GM15510 (cell line): ENCODE results near the gene UBE2H.

ENCODE experiments used
- POLR2A ChIP-seq: IDR thresholded peaks from 3 replicates; pipeline ENCODE4 v1.6.1; 2011; ENCODE audit warnings: borderline replicate concordance; ENCODE audit not compliant: insufficient read length; ENCODE audit errors: extremely low read depth

Gene UBE2H

GRCh38 chr7:129799350-129799955 is 153.3 kb downstream of the UBE2H start:
- no peak for TF ChIP-seq POLR2A

- TF ChIP-seq POLR2A: no peak
Observed at GRCh38 chr7:129798616-129799349, 154.0 kb downstream of the UBE2H start.

GRCh38 chr7:129797214-129797789 is 155.5 kb downstream of the UBE2H start:
- TF ChIP-seq POLR2A: no peak

GRCh38 chr7:129796186-129796775 is 156.5 kb downstream of the UBE2H start:
- TF ChIP-seq POLR2A: no peak

- no peak for TF ChIP-seq POLR2A
Observed at GRCh38 chr7:129793506-129794310, 159.1 kb downstream of the UBE2H start.

- TF ChIP-seq POLR2A: no peak
Observed at GRCh38 chr7:129792721-129793120, 160.0 kb downstream of the UBE2H start.

GRCh38 chr7:129790136-129790535 is 162.6 kb downstream of the UBE2H start:
- no peak for TF ChIP-seq POLR2A

GRCh38 chr7:129789652-129790051 is 163.1 kb downstream of the UBE2H start:
- no peak for TF ChIP-seq POLR2A

GRCh38 chr7:129789000-129789399 is 163.8 kb downstream of the UBE2H start:
- no peak for TF ChIP-seq POLR2A

- TF ChIP-seq POLR2A: no peak
Observed at GRCh38 chr7:129786825-129787563, 165.8 kb downstream of the UBE2H start.

- no peak for TF ChIP-seq POLR2A
Observed at GRCh38 chr7:129785685-129786514, 166.9 kb downstream of the UBE2H start.

GRCh38 chr7:129784783-129785684 is 167.7 kb downstream of the UBE2H start:
- no peak for TF ChIP-seq POLR2A

GRCh38 chr7:129784437-129784782 is 168.3 kb downstream of the UBE2H start:
- no peak for TF ChIP-seq POLR2A

GRCh38 chr7:129783584-129783919 is 169.2 kb downstream of the UBE2H start:
- TF ChIP-seq POLR2A: no peak
